Activated CD4-positive, alpha-beta T cell treated with anti-CD3 and anti-CD28 coated beads, Interleukin-2, amount 50 U/mL, for 24 hours (primary cell): ENCODE data around the gene ZXDC.

ENCODE experiments used
- DNase-seq, 2 donors: peaks; one replicate each; pipeline ENCODE4 v3.0.0-alpha.2; 2020; ENCODE audit warnings: low read depth in 1 of 2, low spot score in 1 of 2

Gene ZXDC

GRCh38 chr3:126454437-126455198 is 21.1 kb downstream of the ZXDC start:
- no peak for DNase-seq

DNA sequence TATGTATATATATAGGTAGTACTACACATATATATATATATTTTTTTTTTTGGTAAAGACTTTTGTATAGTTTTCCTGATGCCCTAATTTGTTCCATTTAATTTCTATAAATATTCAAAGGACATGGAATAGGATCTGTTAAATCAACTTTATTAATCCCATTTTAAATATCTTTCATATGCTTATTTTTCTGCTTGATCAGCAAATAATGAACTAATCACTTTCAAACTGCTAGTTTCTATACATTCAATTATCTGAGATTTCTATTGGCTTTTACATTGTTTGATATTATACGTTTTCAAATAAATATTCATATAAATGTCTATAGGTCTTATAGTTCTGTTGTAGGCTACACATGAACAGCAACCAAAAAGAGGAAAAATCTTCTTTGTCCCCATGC is 21.7 kb downstream of the ZXDC start:
- DNase-seq = no peak

- DNase-seq = no peak
Observed at GRCh38 chr3:126452213-126452612, 23.5 kb downstream of the ZXDC start.

- DNase-seq = no peak
Observed at GRCh38 chr3:126451511-126451910, 24.2 kb downstream of the ZXDC start.

- DNase-seq = no peak
Observed at GRCh38 chr3:126450744-126451143, 24.9 kb downstream of the ZXDC start.

GRCh38 chr3:126450219-126450618 is 25.5 kb downstream of the ZXDC start:
- DNase-seq = no peak

DNA sequence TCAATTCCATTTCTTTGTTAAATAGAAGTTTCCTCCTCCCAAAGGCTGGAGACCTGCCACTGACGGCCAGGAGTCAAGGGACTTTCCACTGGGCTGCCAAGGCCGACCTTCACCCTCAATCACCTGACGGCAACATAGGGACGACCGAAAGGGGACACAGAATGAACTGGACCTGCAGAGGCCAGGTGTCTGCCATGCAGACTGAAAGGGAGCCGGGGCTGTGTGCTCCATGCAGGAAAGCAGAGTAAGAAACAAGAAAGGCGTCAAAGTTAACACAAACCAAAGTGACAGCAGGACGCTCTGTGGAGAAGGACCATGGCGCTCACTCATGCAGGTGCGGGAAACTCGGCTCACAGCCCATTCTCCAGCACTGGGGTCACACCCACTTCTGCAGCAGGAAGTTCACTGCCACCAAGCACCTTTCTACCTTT is 26.1 kb downstream of the ZXDC start:
- no peak for DNase-seq

DNA sequence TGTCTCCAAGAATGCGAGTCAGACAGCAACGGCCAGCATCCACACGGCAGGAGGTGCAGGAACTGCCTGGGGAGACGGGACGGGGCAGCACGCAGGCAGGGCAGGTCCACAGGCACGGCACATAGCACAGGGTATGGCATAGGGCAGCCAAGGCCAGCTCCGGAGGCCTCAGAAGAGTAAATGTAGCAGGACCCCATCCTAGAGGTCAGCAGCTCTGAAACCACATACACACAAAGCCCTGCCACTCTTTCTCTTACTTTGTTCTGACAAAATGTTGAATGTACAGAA is 26.9 kb downstream of the ZXDC start:
- no peak for DNase-seq

DNA sequence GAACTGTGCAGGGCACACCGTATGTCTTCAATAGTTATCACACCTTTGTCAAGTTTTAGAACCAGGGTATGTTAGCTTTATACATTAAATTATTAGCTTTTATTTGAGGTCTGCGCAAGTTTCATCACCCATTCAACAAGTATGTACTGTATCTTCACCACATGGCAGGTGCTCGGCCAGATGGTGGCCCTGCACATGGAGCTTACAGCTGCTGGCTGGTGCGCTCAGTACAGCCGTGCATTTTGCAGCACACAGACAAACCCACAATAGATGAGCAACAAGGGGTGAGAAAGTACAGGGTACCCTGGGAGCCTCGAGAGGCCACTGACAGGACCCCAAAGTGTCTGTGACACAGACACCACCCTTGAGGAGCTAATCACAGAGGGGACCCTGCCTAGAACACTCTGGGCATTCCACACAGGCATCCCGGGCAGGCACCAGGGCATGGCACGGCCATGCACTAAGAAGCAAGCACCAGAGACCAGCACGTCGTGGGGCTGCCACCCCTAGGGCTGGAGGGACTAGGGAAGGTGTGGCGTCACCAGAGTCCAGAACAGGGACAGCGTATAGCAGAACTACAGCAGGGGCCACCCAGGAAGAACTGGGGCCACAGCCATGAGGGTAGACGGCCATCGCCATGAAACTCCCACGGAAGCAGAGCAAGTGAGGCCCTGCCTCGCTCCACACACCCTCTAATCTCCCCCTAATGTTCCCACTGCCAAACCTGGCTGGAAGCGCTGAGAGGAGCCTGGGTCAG is 27.4 kb downstream of the ZXDC start:
- DNase-seq = no peak

DNA sequence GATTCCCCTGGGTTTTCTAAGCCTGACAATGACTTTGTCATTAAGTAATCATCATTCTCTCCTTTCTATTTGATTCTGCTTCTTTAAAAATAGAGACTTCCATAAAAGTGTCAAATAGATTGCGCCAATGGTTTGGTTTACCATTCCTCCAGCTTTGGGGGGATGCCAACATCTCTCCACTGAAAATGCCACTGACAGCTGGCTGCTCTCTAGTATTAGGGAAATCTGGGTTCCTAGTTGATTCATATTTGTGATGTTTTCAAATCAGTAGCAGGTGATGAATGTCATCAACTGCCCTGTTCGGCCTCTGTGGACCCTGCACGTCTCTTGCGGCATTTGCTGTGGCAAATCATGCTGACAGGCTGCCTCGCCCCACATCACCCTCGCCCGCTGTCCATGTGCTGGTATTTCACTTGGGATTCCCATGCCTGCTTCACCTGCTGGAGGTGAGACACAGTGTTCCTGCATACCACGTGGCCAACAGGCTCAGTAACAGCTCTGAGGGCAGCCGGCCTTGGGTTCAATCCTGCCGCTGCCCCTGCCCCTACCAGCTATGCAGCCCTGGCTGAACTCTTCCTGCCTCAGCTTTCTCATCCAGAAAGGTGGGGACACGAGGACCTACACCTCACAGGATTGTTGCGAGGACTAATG is 28.1 kb downstream of the ZXDC start:
- no peak for DNase-seq

DNA sequence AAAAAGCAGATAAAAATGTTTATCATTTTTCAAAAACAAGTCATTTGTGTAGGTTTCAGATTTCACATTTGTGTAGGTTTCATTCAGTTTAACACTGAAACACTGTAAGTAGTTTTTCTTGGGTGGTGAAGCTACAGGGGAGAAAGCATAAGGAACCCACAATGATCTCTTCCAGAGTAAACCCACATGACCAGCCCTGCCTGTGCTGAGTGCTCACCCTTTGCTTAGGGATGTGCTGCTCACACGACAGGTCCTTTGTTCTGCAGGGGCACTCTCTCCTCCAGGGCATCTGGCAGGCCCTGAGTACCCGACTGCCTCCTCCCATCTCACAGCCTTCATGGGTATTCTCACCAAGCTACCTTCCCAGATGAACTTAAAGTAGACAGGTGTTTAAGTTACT is 28.9 kb downstream of the ZXDC start:
- no peak for DNase-seq

GRCh38 chr3:126446301-126446700 is 29.4 kb downstream of the ZXDC start:
- DNase-seq = no peak

DNA sequence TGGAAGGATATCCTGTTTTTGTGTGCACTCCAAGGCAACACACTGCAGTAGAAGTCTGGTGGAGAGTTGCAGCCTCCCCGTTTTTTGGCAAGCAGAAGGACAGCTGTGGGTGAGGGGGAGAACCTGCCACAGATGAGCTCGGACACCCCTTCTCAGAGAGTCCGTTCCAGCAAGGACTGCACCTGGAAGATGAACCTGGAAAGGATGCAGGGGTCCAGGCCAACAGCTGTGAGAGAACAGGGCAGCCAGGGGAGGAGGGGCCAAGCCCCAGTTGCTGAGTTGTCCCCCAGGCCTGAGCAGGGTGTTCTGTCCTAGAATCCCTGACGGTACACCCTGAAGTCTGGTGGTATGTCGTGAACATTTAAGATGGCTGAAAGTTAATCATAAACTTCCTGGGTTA is 30.2 kb downstream of the ZXDC start:
- no peak for DNase-seq

DNA sequence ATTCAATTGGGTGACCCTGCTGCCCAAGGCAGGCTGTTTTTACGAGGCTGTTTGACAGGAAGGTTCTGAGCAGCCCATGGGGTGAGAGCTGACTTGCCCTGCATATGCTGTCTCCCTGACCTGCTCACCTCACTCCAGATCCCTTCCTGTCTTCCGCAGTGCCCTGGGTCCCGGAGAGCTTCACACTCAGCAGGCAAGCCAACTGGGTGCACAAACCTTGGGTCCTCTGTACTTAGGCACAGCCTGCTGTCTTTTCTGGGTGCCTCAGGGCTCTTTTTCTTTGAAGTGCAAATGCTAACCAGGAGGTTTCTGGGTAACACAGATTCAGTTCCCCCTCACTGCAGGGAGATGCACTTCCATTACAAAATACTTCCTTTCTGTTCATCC is 32.8 kb downstream of the ZXDC start:
- DNase-seq = no peak

GRCh38 chr3:126442094-126442855 is 33.4 kb downstream of the ZXDC start:
- no peak for DNase-seq

DNA sequence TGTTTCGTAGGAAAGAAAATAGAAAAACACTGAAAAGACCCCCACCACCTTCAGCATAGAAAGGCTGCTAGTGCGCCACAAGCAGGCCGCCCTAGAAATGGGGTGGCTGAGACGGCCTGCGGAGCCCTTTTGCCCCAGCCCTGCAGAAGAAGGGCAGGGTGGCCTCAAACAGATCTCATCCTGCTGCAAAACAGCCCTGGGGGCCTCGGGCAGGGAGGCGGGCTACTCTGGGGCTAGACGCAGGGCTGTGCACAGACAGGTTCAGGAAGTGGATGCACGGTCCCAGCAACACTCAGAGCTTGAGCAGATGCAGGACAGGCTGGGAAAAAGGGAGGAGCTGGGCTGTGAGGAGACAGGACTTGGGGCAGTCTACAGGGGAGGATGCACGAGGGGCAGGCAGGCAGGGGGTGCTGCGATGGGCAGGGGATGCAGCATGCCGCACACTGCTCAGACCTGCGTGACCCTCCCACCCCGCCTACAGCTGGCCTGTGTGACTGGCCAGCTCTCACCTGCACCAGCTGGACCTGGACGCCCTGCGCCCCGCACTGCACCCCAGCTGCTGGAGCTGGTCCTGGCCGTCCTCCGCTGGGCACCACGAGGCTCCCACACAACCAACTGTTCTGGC is 34.3 kb downstream of the ZXDC start:
- DNase-seq = no peak

GRCh38 chr3:126440709-126440995 is 35.0 kb downstream of the ZXDC start:
- no peak for DNase-seq

DNA sequence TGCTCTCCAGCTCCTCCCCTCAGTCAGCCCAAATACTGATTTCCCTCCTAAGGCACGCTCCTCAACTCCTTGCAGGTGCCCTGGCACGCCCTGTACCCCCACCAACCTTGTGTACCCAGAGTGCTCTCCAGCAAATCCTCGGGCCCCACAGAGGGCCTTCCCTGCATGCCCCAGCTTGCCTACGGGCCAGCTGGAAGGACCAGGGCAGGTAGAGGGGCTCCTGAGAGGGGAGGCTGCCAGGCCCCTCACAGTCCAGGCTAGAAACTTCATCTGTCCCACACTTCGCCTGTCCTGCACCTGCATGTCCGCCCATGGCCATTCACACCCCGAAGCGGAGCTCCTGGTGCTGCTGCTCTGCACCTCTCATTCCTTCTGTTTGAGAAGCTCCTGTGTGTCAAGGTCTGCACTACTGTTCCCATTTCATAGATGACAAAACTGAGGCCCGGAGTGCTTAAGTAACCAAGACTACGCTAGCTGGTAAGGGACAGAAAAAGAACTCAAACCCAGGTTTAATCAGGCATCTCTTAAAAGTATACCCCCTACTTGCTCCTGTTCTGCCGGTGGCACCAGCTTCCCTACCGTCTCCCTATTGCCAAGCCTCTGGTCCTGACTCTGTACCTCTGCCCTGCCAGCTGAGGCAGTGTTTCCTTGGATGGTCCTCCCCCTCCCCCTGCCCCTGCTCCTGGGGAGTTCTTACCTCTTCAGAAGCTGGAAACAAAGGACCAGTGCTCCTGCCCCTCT is 35.6 kb downstream of the ZXDC start:
- DNase-seq = no peak

GRCh38 chr3:126439346-126439967 is 36.2 kb downstream of the ZXDC start:
- no peak for DNase-seq

DNA sequence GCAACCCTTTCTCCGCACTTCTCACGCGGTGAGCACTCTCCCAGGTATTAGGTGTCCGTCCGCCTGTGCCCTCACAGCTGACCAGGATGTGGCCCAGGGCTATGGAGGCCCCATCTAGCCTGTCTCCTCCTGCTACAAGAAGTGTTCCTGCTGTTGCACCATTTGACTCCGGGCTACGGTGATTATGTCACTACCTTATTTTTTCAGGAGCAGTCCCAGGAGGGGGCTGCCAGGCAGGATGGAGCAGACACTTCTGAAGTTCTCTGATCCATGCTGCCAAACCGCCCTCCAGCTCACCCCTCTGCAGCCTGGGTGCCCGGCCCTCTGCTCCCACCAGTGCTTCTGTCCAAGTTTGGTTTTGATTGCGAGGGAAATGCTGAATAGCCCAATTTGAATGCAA is 36.9 kb downstream of the ZXDC start:
- DNase-seq = no peak
